ENCODE data around the gene QSOX2.

Gene QSOX2

GRCh38 chr9:136285501-136286358, 40.1 kb upstream of the QSOX2 start:
- TF ChIP-seq CTCF (IDR thresholded peaks at IDR 0.05; ENCODE audit: insufficient read depth, low read depth, low read length, missing control alignments): no peak

GRCh38 chr9:136284951-136285350, 39.3 kb upstream of the QSOX2 start:
- DNase-seq (ENCODE audit: low read depth): no peak
- TF ChIP-seq CTCF (IDR thresholded peaks at IDR 0.05; ENCODE audit: insufficient read depth, low read depth, low read length, missing control alignments): no peak
- no peak overlapping the region for H3K4me3 ChIP-seq (ENCODE audit: low read length)

More at GRCh38 chr9:136285501-136286358, 40.1 kb upstream of the QSOX2 start:
- DNase-seq (ENCODE audit: low read depth): no peak
- H3K4me3 ChIP-seq (ENCODE audit: low read length): no peak overlapping the region

- DNase-seq (ENCODE audit: low read depth): no peak
- H3K4me3 ChIP-seq (ENCODE audit: low read length): no peak overlapping the region
- TF ChIP-seq CTCF (IDR thresholded peaks at IDR 0.05; ENCODE audit: insufficient read depth, low read depth, low read length, missing control alignments): no peak
Measured at GRCh38 chr9:136284311-136284710, 38.7 kb upstream of the QSOX2 start.

GRCh38 chr9:136283291-136284235, 38.0 kb upstream of the QSOX2 start:
- peak; percentile 83 for TF ChIP-seq CTCF (IDR thresholded peaks at IDR 0.05; ENCODE audit: insufficient read depth, low read depth, low read length, missing control alignments)
- peak; percentile 68 for DNase-seq (ENCODE audit: low read depth)
- no peak overlapping the region for H3K4me3 ChIP-seq (ENCODE audit: low read length)

- TF ChIP-seq CTCF (IDR thresholded peaks at IDR 0.05; ENCODE audit: insufficient read depth, low read depth, low read length, missing control alignments): no peak
Measured at GRCh38 chr9:136282272-136282861, 36.8 kb upstream of the QSOX2 start.

GRCh38 chr9:136281421-136282271, 36.0 kb upstream of the QSOX2 start:
- no peak for DNase-seq (ENCODE audit: low read depth)
- no peak for TF ChIP-seq CTCF (IDR thresholded peaks at IDR 0.05; ENCODE audit: insufficient read depth, low read depth, low read length, missing control alignments)
- H3K4me3 ChIP-seq (ENCODE audit: low read length): no peak overlapping the region

More at GRCh38 chr9:136282272-136282861, 36.8 kb upstream of the QSOX2 start:
- no peak for DNase-seq (ENCODE audit: low read depth)
- H3K4me3 ChIP-seq (ENCODE audit: low read length): no peak overlapping the region
